Astrocyte of the spinal cord (primary cell): ENCODE measurements around the gene NOS1AP.
"Not testable (repeated sequence)": the region's sequence is repeated elsewhere in the genome, so short reads cannot be mapped to it uniquely, and the experiment has no call there.

Experiments used
- DNase-seq: peaks from one replicate; pipeline ENCODE4 v3.0.0; 2011; ENCODE audit warnings: low read depth, low spot score
- H3K4me3 ChIP-seq: 2 replicates; pipeline ENCODE4 v1.5.1; 2011; ENCODE audit warnings: low read depth, mild to moderate bottlenecking, low read length, moderate library complexity
- CTCF ChIP-seq: IDR thresholded peaks from 2 replicates; pipeline ENCODE4 v1.5.1; 2012; ENCODE audit warnings: low read depth, mild to moderate bottlenecking, low read length, inconsistent platforms
- in situ Hi-C: cut with HindIII; loops from 2 replicates; pipeline ENCODE4 v1.10.0; 2017; ENCODE audit warnings: low sequenced_read_pairs

The NOS1AP gene

GRCh38 chr1:162343470-162343869 lies 274.0 kb downstream of the NOS1AP start:
- H3K4me3 ChIP-seq, result no peak overlapping the region
- in situ Hi-C loops, result no loop called here
- TF ChIP-seq CTCF, result no peak
- DNase-seq, result no peak

GRCh38 chr1:162347281-162347680 lies 277.8 kb downstream of the NOS1AP start:
- TF ChIP-seq CTCF, result no peak
- no peak for DNase-seq
- no peak overlapping the region for H3K4me3 ChIP-seq
- in situ Hi-C loops, result no loop called here

- DNase-seq, result peak; percentile 59
- no peak overlapping the region for H3K4me3 ChIP-seq
- TF ChIP-seq CTCF, result no peak
- in situ Hi-C loops, result no loop called here
These were observed 280.3 kb downstream of the NOS1AP start for GRCh38 chr1:162349635-162350330.

GRCh38 chr1:162351246-162351842 lies 281.9 kb downstream of the NOS1AP start:
- no peak for TF ChIP-seq CTCF
- no peak for DNase-seq
- in situ Hi-C loops, result no loop called here
- H3K4me3 ChIP-seq, result no peak overlapping the region

- H3K4me3 ChIP-seq, DNase-seq, in situ Hi-C loops: not testable (repeated sequence)
These were observed 282.4 kb downstream of the NOS1AP start for GRCh38 chr1:162351874-162352273.

- no peak overlapping the region for H3K4me3 ChIP-seq
- in situ Hi-C loops, result no loop called here
- no peak for DNase-seq
These were observed 283.6 kb downstream of the NOS1AP start for GRCh38 chr1:162353078-162353477.

More at GRCh38 chr1:162353078-162353477, 283.6 kb downstream of the NOS1AP start:
- no peak for TF ChIP-seq CTCF
